ENCODE measurements around the gene TMEM273. TPM values are rescaled to one million over a fixed set of nuclear protein-coding genes. Genes with fewer than 3 reads are reported as not detected.

Gene TMEM273, protein sequence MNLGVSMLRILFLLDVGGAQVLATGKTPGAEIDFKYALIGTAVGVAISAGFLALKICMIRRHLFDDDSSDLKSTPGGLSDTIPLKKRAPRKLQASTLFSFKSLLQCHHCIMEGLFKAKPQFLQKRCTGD
- 0.47 TPM in 1 of 2 replicates, not detected in the other for total RNA-seq (ENCODE audit: low replicate concordance)

DNA sequence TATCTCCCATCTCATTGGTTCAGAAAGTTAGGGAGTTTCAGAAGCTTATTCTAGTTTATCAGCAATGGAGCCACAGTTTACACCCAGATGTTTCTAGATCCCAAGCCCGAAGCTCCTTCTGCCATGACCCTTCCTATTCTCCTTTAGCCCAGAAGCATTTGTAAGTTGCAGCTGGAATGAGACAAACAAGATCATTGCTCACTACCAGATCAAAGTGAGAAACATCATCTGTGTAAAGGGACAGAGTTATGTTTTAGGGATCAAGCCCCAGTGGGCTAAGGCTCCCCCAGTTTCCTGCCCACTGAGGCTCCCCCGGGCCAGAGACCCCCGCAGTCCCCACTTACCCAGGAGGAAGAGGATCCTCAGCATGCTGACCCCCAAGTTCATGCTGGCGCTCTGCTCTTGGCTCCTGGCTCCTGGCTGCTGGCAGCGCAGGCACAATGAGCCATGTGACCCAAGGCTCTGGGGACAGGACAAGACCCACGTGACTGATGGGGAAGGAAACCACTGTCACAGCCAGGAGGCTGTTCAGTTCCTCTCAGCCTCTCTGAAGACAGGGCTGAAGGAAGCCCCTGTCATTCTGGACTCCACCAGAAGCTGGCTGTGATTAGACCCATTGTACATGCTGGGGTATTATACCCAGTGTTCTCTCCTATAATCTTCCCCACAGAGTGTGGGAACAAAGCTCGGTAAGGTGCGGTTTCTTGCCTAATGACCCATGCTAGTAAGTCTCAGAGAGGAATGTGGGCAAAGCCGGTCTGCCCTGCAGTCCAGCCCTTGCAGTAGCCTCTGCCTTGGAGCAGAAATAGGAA, at the start of gene TMEM273:
Gene TMEM273 (minus strand): TSS at position 442 of the 812 bp plus-strand sequence. CDS start 55 bp downstream, at position 387.

DNA sequence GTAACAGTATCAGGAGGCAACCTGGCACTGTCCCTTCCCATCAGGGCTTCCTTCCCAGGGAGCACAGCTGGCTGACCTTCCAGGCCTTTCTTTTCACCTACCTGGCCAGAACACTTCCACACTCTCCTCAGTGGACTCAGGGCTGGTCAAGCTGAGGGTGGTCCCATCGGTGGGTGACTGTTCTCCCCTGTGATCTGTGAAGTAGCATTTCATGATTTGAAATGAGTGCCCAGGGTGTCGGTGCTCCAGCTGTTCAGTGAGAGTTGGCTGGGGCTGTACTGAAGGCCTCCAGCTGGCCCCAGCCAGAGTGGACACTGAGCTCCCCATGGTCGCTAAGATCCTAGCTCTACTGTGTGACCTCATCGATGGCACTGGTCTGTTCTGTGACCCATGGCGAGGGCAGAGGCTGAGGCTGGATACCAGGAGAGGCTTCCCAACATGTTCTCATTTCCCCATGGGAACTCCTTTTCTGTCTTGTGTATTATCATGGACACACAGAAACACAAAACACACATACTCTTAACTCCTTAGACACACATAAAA, 54.4 kb downstream of the TMEM273 start, which contains the start of gene FAM170B:
Gene FAM170B (minus strand): TSS at position 316 of the 543 bp plus-strand sequence. CDS start 103 bp downstream, at position 213.

DNA sequence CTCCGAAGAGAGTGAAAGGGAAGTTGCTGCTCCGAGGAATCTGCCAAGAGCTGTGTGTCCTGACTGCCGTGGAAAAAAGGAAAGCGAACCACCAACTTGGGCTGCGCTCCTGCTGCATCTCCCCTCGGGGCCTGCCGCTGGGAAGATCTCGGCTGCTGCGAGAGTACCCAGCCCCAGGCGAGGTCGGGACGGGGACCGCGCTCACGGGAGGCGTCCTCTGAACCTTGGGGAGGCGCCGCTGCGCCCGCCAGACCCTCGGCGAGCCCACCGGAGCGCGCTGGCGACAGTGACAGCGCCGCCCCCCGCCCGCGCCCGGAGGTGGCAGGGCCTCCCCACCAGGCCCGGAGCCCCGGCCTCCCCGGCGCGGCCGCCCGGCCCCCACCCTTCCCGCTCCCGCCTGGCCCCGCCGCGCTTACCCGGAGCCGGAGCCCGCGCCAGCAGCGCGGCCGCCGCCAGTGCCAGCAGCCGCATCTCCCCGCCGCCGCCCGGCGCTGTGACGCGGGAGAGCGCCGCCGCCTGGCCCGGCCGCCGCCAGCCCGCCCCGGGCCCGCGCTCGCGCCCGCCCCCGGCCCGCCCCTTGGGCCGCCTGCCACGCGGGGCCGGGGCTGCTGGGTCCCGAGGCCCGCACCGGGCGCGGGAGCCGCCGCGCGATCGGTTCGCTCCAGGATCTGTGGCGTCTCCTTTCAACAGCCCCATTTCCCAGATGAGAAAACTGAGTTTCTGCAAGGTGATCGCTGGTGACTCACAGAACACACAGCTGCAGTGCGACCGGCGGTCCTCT, 73.0 kb downstream of the TMEM273 start, which contains the start of gene VSTM4:
Gene VSTM4 (minus strand): TSS at position 508 of the 781 bp plus-strand sequence. CDS start 37 bp downstream, at position 471.

Other genes with a start within 250 kb of the TMEM273 start
- not detected in 2 replicates for gene LRRC18, start 248.6 kb downstream of the TMEM273 start, total RNA-seq (ENCODE audit: low replicate concordance)
- 0.23 and 11.1 TPM in 2 replicates for gene VSTM4, start 72.9 kb downstream of the TMEM273 start, total RNA-seq (ENCODE audit: low replicate concordance)
- not detected in 2 replicates for gene FAM170B, start 54.4 kb downstream of the TMEM273 start, total RNA-seq (ENCODE audit: low replicate concordance)
- gene C10orf71, start 110.8 kb upstream of the TMEM273 start, total RNA-seq (ENCODE audit: low replicate concordance): not detected in 2 replicates
- not detected in 2 replicates for gene DRGX, start 207.7 kb upstream of the TMEM273 start, total RNA-seq (ENCODE audit: low replicate concordance)